Liver (tissue), 3 donors: Measurements from ENCODE around the gene UBR3.
A peak's percentile ranks its signal among the peaks of the same experiment; 100 is the strongest.
"Not testable (repeated sequence)": the region's sequence is repeated elsewhere in the genome, so short reads cannot be mapped to it uniquely, and the experiment has no call there.

Experiments used
- CTCF ChIP-seq: fragments of 150-350 bp; IDR thresholded peaks from 2 replicates; pipeline ENCODE4 v1.5.1; 2017; ENCODE audit warnings: improper control_type of control experiment, low read depth, low read length; ENCODE audit not compliant: missing input control
- FOXA2 ChIP-seq: IDR thresholded peaks from 2 replicates; pipeline ENCODE4 v1.6.1; 2016; ENCODE audit warnings: antibody characterized with exemption
- GABPA ChIP-seq, 2 donors: IDR thresholded peaks in 1 of 2; conservative IDR thresholded peaks in 1 of 2; 2 replicates each; pipeline ENCODE4 v1.6.1; 2016; ENCODE audit warnings: antibody characterized with exemption in 2 of 2, mild to moderate bottlenecking in 1 of 2, moderate library complexity in 1 of 2
- HNF4A ChIP-seq, 2 donors: conservative IDR thresholded peaks; 2 replicates each; pipeline ENCODE4 v1.6.1; 2016; ENCODE audit warnings: antibody characterized with exemption in 2 of 2, mild to moderate bottlenecking in 2 of 2
- JUND ChIP-seq, 2 donors: IDR thresholded peaks; 2 replicates each; pipeline ENCODE4 v1.6.1; 2016; ENCODE audit warnings: antibody characterized with exemption in 2 of 2
- RAD21 ChIP-seq, 2 donors: IDR thresholded peaks; 2 replicates each; pipeline ENCODE4 v1.6.1; 2016; ENCODE audit warnings: antibody characterized with exemption in 2 of 2, mild to moderate bottlenecking in 2 of 2
- TAF1 ChIP-seq: conservative IDR thresholded peaks from 2 replicates; pipeline ENCODE4 v1.6.1; 2016; ENCODE audit warnings: antibody characterized with exemption, mild to moderate bottlenecking
- YY1 ChIP-seq: IDR thresholded peaks from 2 replicates; pipeline ENCODE4 v1.6.1; 2016; ENCODE audit warnings: antibody characterized with exemption, mild to moderate bottlenecking
- ZBTB33 ChIP-seq: IDR thresholded peaks from 2 replicates; pipeline ENCODE4 v1.6.1; 2016; ENCODE audit warnings: antibody characterized with exemption
- TF ChIP-seq, protein P1 (sequence below): IDR thresholded peaks from 2 replicates; pipeline ENCODE4 v1.6.1; 2016; ENCODE audit warnings: antibody characterized with exemption
- TF ChIP-seq, protein P2 (sequence below): IDR thresholded peaks from 2 replicates; pipeline ENCODE4 v1.6.1; 2016; ENCODE audit warnings: antibody characterized with exemption
- donor health status: healthy.
- donor health status: healthy.

DNA sequence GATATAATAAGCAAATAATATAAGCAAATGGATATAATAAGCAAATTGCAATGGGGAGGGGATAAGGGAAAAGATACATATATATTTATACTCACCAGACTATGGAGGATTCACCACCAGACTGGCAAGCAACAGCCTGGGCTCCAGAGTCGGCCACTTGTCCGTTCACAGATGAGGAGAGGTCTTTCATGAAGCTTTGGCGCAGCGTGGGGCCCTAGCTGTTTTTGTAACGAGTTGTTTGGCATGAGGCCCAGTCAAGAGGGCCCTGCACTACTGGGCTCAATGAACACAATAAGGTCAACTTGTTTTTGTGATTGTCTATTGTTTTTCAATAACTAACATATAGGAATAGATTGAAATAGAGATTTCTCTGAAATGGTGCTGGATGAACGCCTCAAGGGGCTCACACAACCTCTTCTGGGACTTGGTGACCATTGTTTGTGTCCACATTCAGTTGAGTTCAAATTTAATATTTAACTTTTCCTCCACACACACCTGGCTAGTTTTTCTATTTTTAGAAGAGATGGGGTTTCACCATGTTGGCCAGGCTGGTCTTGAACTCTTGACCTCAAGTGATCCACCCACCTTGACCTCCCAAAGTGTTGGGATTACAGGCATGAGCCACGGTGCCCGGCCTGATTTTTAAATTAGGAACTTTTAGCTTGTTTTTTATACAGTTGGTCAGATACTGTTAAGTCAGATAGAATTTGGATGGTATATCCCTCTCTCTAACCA lies 21.9 kb downstream of the UBR3 start:
- not testable (repeated sequence) for TF ChIP-seq CTCF; RAD21 (IDR thresholded peaks at IDR 0.05); GABPA (IDR thresholded peaks at IDR 0.05 in 1 of 2, conservative IDR thresholded peaks at IDR 0.05 in 1 of 2); TAF1; ZBTB33; FOXA2
- TF ChIP-seq, protein P1, sequence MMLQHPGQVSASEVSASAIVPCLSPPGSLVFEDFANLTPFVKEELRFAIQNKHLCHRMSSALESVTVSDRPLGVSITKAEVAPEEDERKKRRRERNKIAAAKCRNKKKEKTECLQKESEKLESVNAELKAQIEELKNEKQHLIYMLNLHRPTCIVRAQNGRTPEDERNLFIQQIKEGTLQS, result not testable (repeated sequence)
- TF ChIP-seq JUND (IDR thresholded peaks at IDR 0.05), result peak in 1 of 2 donors; percentile 10
- TF ChIP-seq, protein P2, sequence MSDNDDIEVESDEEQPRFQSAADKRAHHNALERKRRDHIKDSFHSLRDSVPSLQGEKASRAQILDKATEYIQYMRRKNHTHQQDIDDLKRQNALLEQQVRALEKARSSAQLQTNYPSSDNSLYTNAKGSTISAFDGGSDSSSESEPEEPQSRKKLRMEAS, result not testable (repeated sequence)
- peak; percentile 44 to 59 for TF ChIP-seq HNF4A (conservative IDR thresholded peaks at IDR 0.05)
- TF ChIP-seq YY1, result peak; percentile 35
